Liver (tissue), 9 donors: ENCODE data around the gene EOLA1. TPM values are rescaled to one million over a fixed set of nuclear protein-coding genes. Genes with fewer than 3 reads are reported as not detected.
A peak's percentile ranks its signal among the peaks of the same experiment; 100 is the strongest.

Experiments used
- DNase-seq: peaks from one replicate; pipeline ENCODE4 v3.0.0-alpha.2; 2017; ENCODE audit warnings: low spot score
- H3K27ac ChIP-seq, 2 donors: one replicate each; pipeline ENCODE4 v1.7.0; 2013; ENCODE audit warnings: inconsistent platforms in 2 of 2, low read length in 2 of 2, control low read depth in 1 of 2, low read depth in 1 of 2, mild to moderate bottlenecking in 1 of 2
- H3K27me3 ChIP-seq, 4 donors: one replicate each; pipeline versions ENCODE4 v1.6.1 to v1.7.0; 2013; ENCODE audit warnings: low read length in 3 of 4, inconsistent platforms in 1 of 4, mild to moderate bottlenecking in 1 of 4, moderate library complexity in 1 of 4; ENCODE audit not compliant: control insufficient read depth in 4 of 4, insufficient read depth in 4 of 4
- H3K36me3 ChIP-seq, 4 donors: one replicate each; pipeline versions ENCODE4 v1.6.1 to v1.7.0; 2013; ENCODE audit warnings: low read length in 3 of 4, mild to moderate bottlenecking in 3 of 4, low read depth in 1 of 4, moderate library complexity in 1 of 4; ENCODE audit not compliant: control insufficient read depth in 4 of 4, insufficient read depth in 3 of 4
- H3K4me1 ChIP-seq, 4 donors: one replicate each; pipeline versions ENCODE4 v1.6.1 to v1.7.0; 2013; ENCODE audit warnings: low read length in 3 of 4, mild to moderate bottlenecking in 3 of 4, moderate library complexity in 1 of 4; ENCODE audit not compliant: control insufficient read depth in 4 of 4, insufficient read depth in 4 of 4
- H3K4me3 ChIP-seq, 3 donors: one replicate each; pipeline versions ENCODE4 v1.6.1 to v1.7.0; 2013; ENCODE audit warnings: low read length in 3 of 3, control low read depth in 1 of 3, low read depth in 1 of 3, mild to moderate bottlenecking in 1 of 3
- H3K9ac ChIP-seq, 2 donors: one replicate each; pipeline ENCODE4 v1.7.0; 2013; ENCODE audit warnings: low read length in 2 of 2, mild to moderate bottlenecking in 2 of 2, moderate library complexity in 2 of 2, control low read depth in 1 of 2, low read depth in 1 of 2
- H3K9me3 ChIP-seq, 4 donors: one replicate each; pipeline versions ENCODE4 v1.6.1 to v1.7.0; 2013; ENCODE audit warnings: low read length in 3 of 4; ENCODE audit not compliant: control insufficient read depth in 4 of 4
- ATF3 ChIP-seq: IDR thresholded peaks from 2 replicates; pipeline ENCODE4 v1.6.1; 2016; ENCODE audit warnings: antibody characterized with exemption
- CTCF ChIP-seq: fragments of 150-350 bp; IDR thresholded peaks from 2 replicates; pipeline ENCODE4 v1.5.1; 2017; ENCODE audit warnings: improper control_type of control experiment, low read depth, low read length; ENCODE audit not compliant: missing input control
- FOXA1 ChIP-seq: IDR thresholded peaks from 2 replicates; pipeline ENCODE4 v1.6.1; 2016; ENCODE audit warnings: antibody characterized with exemption
- FOXA2 ChIP-seq: IDR thresholded peaks from 2 replicates; pipeline ENCODE4 v1.6.1; 2016; ENCODE audit warnings: antibody characterized with exemption
- GABPA ChIP-seq, 2 donors: IDR thresholded peaks in 1 of 2; conservative IDR thresholded peaks in 1 of 2; 2 replicates each; pipeline ENCODE4 v1.6.1; 2016; ENCODE audit warnings: antibody characterized with exemption in 2 of 2, mild to moderate bottlenecking in 1 of 2, moderate library complexity in 1 of 2
- HNF4A ChIP-seq, 2 donors: conservative IDR thresholded peaks; 2 replicates each; pipeline ENCODE4 v1.6.1; 2016; ENCODE audit warnings: antibody characterized with exemption in 2 of 2, mild to moderate bottlenecking in 2 of 2
- HNF4G ChIP-seq: IDR thresholded peaks from 2 replicates; pipeline ENCODE4 v1.6.1; 2016; ENCODE audit warnings: antibody characterized with exemption
- JUND ChIP-seq, 2 donors: IDR thresholded peaks; 2 replicates each; pipeline ENCODE4 v1.6.1; 2016; ENCODE audit warnings: antibody characterized with exemption in 2 of 2
- MAX ChIP-seq: IDR thresholded peaks from 2 replicates; pipeline ENCODE4 v1.6.1; 2016; ENCODE audit warnings: antibody characterized with exemption
- NR2F2 ChIP-seq: IDR thresholded peaks from 2 replicates; pipeline ENCODE4 v1.6.1; 2016; ENCODE audit warnings: antibody characterized with exemption
- RAD21 ChIP-seq, 2 donors: IDR thresholded peaks; 2 replicates each; pipeline ENCODE4 v1.6.1; 2016; ENCODE audit warnings: antibody characterized with exemption in 2 of 2, mild to moderate bottlenecking in 2 of 2
- REST ChIP-seq: IDR thresholded peaks from 2 replicates; pipeline ENCODE4 v1.6.1; 2016; ENCODE audit warnings: antibody characterized with exemption, mild to moderate bottlenecking
- RXRA ChIP-seq, 2 donors: IDR thresholded peaks; 2 replicates each; pipeline ENCODE4 v1.6.1; 2017 to 2018; ENCODE audit warnings: antibody characterized with exemption in 2 of 2, mild to moderate bottlenecking in 1 of 2
- SP1 ChIP-seq: IDR thresholded peaks from 2 replicates; pipeline ENCODE4 v1.6.1; 2018; ENCODE audit warnings: antibody characterized with exemption, mild to moderate bottlenecking
- TAF1 ChIP-seq: conservative IDR thresholded peaks from 2 replicates; pipeline ENCODE4 v1.6.1; 2016; ENCODE audit warnings: antibody characterized with exemption, mild to moderate bottlenecking
- YY1 ChIP-seq: IDR thresholded peaks from 2 replicates; pipeline ENCODE4 v1.6.1; 2016; ENCODE audit warnings: antibody characterized with exemption, mild to moderate bottlenecking
- WGBS: extraction: QIAGEN DNeasy Blood & Tissue Kit; methylation state at CpG from one replicate; pipeline ENCODE4 v1.1.7; 2013; 5-methylcytosine and 5-hydroxymethylcytosine counted together
- polyA plus RNA-seq, 2 donors: library from polyadenylated mRNA; stranded (reverse) in 1 of 2; unstranded in 1 of 2; fragments of 200-250 nt in 1 of 2; fragments of >200 nt in 1 of 2; fragmentation: Nextera tagmentation in 1 of 2; extraction: Ambion mirVana in 1 of 2; gene quantifications; one replicate each; pipeline versions ENCODE4 v1.2.1 to v1.2.3, GENCODE V29; 2013 to 2015
- total RNA-seq, 2 donors: library from RNA; depleted of rRNA; stranded (reverse); fragments of >200 nt; gene quantifications; one replicate each; pipeline ENCODE4 v1.2.3, GENCODE V29; 2014
- donor health status: healthy.
- donor health status: healthy.
- donor health status: healthy.
- donor health status: healthy.
- donor health status: healthy.

Gene EOLA1
- total and polyA plus RNA-seq, 4 donors: 7.5 to 17.2 (median 11.2) TPM

GRCh38 chrX:149494844-149495565 is 45.8 kb upstream of the EOLA1 start (continued):
- no peak for TF ChIP-seq REST
- TF ChIP-seq TAF1: no peak
- TF ChIP-seq MAX: no peak

- no peak overlapping the region for H3K9ac ChIP-seq
- H3K27ac ChIP-seq: peak overlapping the region in 1 of 2 donors; percentile 18
- no peaks in the 10 kb centered on the region for H3K9me3 ChIP-seq
- 93% methylated on average over 5 of the region's 5 CpGs for WGBS
- no peak for DNase-seq
- H3K36me3 ChIP-seq: peaks cover 1 to 39% (median 24%) of the 10 kb centered on the region in 4 donors
- H3K4me3 ChIP-seq: no peak overlapping the region
- no peaks in the 10 kb centered on the region for H3K27me3 ChIP-seq
- H3K4me1 ChIP-seq: peaks cover 0 to 24% (median 7%) of the 10 kb centered on the region in 4 donors
- TF ChIP-seq RXRA (IDR thresholded peaks at IDR 0.05) (no peak), TAF1 (no peak), REST (no peak), HNF4A (conservative IDR thresholded peaks at IDR 0.05) (no peak), GABPA (IDR thresholded peaks at IDR 0.05 in 1 of 2, conservative IDR thresholded peaks at IDR 0.05 in 1 of 2) (no peak), FOXA1 (no peak)
Observed at GRCh38 chrX:149495573-149496071, 45.2 kb upstream of the EOLA1 start.

GRCh38 chrX:149497054-149497453 is 43.8 kb upstream of the EOLA1 start:
- no peak overlapping the region for H3K9ac ChIP-seq
- peaks cover 0 to 18% (median 7%) of the 10 kb centered on the region in 4 donors for H3K4me1 ChIP-seq
- no peaks in the 10 kb centered on the region for H3K27me3 ChIP-seq
- peaks cover 1 to 46% (median 25%) of the 10 kb centered on the region in 4 donors for H3K36me3 ChIP-seq
- no peak overlapping the region for H3K4me3 ChIP-seq
- no peak for DNase-seq
- H3K9me3 ChIP-seq: no peaks in the 10 kb centered on the region
- WGBS: 30% methylated on average over 1 of the region's 1 CpG
- peak overlapping the region in 1 of 2 donors; percentile 31 for H3K27ac ChIP-seq
- TF ChIP-seq HNF4G (no peak), FOXA1 (no peak), YY1 (no peak), ATF3 (no peak), SP1 (no peak), TAF1 (no peak), NR2F2 (no peak), RXRA (IDR thresholded peaks at IDR 0.05) (no peak), FOXA2 (no peak), HNF4A (conservative IDR thresholded peaks at IDR 0.05) (no peak), REST (no peak), RAD21 (IDR thresholded peaks at IDR 0.05) (no peak), JUND (IDR thresholded peaks at IDR 0.05) (no peak), CTCF (no peak)
